GM18519 (cell line): ENCODE results near the gene SALL4.
"Not testable (repeated sequence)": the region's sequence is repeated elsewhere in the genome, so short reads cannot be mapped to it uniquely, and the experiment has no call there.

ENCODE experiments used
- ATAC-seq: cut with Tn5 transposase; IDR thresholded peaks from one replicate; pipeline ENCODE4 v1.9.1; 2021; ENCODE audit warnings: mild to moderate bottlenecking, moderate library complexity; ENCODE audit not compliant: unreplicated experiment, low FRiP score

SALL4 gene

GRCh38 chr20:51803148-51803854, 980 bp upstream of the SALL4 start:
- ATAC-seq = no peak

DNA sequence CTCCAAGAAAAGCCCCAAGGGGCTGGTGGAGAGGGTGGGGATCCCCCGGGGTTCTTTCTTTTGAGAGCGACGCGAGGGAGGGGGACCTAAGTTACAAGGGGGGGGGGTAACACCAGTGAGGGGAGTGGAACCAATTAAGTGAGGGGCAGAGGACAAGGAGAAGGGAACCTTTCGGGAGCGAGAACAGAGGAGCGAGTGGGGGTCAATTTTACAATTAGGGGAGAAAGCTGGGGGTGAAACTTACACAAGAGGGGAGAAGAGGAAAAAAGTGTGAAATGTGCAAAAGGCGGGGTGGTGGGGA, 548 bp downstream of the SALL4 start:
- ATAC-seq = no peak

- ATAC-seq = no peak
Observed at GRCh38 chr20:51801122-51801822, 1.0 kb downstream of the SALL4 start.

GRCh38 chr20:51800872-51801121, 1.5 kb downstream of the SALL4 start:
- ATAC-seq = no peak

GRCh38 chr20:51800060-51800871, 2.1 kb downstream of the SALL4 start:
- ATAC-seq = no peak

GRCh38 chr20:51799401-51799860, 2.9 kb downstream of the SALL4 start:
- no peak for ATAC-seq

- no peak for ATAC-seq
Observed at GRCh38 chr20:51797357-51798025, 4.8 kb downstream of the SALL4 start.

DNA sequence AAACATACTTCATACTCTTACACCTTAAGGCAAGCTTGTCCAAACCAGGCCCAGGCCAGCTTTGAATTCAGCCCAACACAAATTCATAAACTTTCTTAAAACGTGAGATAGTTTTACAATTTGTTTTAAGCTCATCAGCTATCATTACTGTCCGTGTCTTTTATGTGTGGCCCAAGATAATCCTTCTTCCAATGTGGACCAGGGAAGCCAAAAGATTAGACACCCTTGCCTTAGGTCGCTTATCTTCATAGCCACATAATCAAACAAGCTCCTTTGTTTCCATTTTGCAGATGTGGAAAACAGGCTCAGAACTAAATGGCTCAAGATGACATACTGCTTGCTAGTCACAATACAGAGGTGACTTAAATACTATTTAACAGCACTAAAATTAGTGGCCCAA, 6.0 kb downstream of the SALL4 start:
- ATAC-seq = no peak

- no peak for ATAC-seq
Observed at GRCh38 chr20:51792960-51793359, 9.4 kb downstream of the SALL4 start.

GRCh38 chr20:51791626-51792025, 10.7 kb downstream of the SALL4 start:
- ATAC-seq = no peak

DNA sequence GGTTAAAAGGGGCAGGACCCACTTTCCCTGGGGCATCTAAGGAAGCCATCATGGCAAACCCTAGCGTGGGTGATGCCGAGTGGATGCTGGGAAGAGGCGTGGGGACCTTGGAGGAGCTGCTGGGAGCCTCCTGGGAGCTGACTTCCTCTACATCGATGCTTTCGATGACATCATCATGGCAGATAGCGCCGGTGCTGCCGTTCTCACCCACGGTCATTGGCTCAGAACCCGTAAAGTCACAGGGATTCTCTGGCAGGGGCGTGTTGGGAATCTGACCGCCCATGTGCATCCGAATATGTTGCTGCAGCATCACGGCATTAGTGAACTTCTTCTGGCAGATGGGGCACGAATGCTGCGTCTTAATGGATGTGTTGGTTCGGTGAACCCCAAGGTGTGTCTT, 12.1 kb downstream of the SALL4 start:
- no peak for ATAC-seq

GRCh38 chr20:51789434-51789833, 12.9 kb downstream of the SALL4 start:
- ATAC-seq = no peak

DNA sequence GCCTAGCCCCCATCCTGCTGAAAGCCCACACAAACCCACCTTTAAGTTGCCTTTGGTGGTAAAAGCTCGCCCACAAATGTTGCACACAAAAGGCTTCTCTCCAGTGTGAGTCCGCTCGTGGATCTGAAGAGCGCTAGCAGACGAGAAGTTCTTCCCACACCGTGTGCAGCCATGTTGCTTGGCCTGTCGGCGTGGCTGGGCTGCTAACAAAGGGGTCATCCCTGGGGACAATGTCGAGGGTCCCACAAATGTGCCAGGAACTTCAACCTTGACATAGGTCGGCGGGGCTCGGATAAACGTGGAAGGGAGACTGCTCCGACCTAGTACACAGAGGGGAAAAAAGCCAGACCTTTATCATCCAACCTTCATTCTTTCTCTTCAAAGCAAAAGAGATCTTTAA, 13.5 kb downstream of the SALL4 start:
- no peak for ATAC-seq

DNA sequence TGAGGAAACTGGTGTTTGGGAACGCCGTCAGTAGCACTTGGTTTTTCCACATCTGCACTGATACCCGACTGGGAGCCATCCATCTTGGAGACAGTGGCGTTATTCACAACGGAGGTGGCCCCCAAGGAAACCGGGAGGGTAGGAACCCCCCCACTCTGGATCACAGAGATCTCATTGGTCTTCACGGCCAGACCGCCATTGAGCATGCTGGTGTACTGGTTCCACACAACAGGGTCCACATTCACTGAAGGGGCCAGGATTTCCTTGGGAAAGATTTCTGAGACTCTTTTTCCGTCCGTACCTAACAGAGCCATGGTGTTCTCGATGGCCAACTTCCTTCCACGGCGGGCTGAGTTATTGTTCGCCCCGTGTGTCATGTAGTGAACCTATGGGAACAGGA, 18.0 kb downstream of the SALL4 start:
- ATAC-seq = no peak

- not testable (repeated sequence) for ATAC-seq
Observed at GRCh38 chr20:51778229-51778759, 24.0 kb downstream of the SALL4 start.

DNA sequence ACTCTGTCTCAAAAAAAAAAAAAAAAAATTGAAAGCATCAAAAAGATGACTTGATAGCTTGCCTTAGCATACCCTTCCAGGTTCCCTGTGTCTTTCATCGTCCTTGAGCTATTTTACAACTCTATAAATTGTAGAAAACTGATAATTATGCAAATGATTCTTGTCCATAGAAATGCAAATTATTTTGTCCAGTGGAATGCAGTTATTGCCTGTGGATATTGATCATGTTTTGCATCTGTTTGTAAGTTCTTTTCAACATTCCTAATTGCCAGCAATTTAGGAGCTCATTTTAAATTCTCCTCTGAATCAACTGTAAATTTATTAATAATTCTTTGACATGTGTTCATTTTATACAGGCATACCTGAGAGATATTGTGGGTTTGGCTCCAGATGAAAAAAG, 27.1 kb downstream of the SALL4 start:
- no peak for ATAC-seq

- ATAC-seq = no peak
Observed at GRCh38 chr20:51772236-51772635, 30.1 kb downstream of the SALL4 start.

DNA sequence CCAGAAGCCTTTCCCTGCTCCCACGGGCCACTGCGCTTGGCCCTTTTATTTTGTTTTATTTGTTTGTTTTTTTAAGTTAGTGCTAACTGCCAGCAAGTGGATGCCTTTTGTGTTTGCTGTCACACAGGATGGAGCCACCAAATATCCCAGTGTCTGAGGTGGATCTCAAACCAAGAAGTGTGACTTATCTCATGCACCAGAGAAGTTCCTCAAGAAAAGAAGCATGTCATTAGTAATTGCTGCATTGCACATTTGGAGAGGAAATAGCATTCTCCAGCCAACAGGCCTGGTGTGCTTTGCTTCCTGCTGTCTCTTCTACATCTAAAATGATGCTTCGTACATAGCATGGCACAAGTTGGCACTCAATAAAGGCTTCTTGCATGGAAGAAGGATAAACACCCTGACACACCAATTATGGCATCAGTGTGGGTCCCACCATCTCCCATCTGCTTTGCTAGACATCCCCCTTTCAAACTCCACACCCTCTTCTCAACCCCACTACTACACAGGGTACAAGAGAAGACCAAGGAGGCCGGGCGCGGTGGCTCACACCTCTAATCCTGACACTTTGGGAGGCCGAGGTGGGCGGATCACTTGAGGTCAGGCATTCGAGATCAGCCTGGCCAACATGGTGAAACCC, 32.2 kb downstream of the SALL4 start:
- ATAC-seq = no peak

- no peak for ATAC-seq
Observed at GRCh38 chr20:51768759-51769517, 33.4 kb downstream of the SALL4 start.
